CD14-positive monocyte (primary cell): ENCODE measurements around the gene SIPA1L3. TPM values are rescaled to one million over a fixed set of nuclear protein-coding genes. Genes with fewer than 3 reads are reported as not detected.

Source experiments
- DNase-seq, 3 donors: peaks; one replicate each; pipeline ENCODE4 v3.0.0-alpha.2; 2011 to 2022
- H2AFZ ChIP-seq: 2 replicates; pipeline ENCODE4 v1.6.0; 2012; ENCODE audit warnings: mild to moderate bottlenecking, low read depth, low read length, inconsistent platforms; ENCODE audit not compliant: insufficient read depth, poor library complexity, severe bottlenecking
- H3K27ac ChIP-seq, 2 donors: 1 replicate in 1 of 2; 2 replicates in 1 of 2; pipeline ENCODE4 v1.5.1; 2012 to 2013; ENCODE audit warnings: low read length in 2 of 2, control low read depth in 1 of 2, inconsistent platforms in 1 of 2, low read depth in 1 of 2, mild to moderate bottlenecking in 1 of 2
- H3K27me3 ChIP-seq, 2 donors: one replicate each; pipeline versions ENCODE4 v1.6.0 to v1.6.1; 2011 to 2013; ENCODE audit warnings: low read length in 2 of 2; ENCODE audit not compliant: control insufficient read depth in 2 of 2, insufficient read depth in 2 of 2
- H3K36me3 ChIP-seq, 2 donors: replicated peaks in 1 of 2; 1 replicate in 1 of 2; 2 replicates in 1 of 2; pipeline versions ENCODE4 v1.5.1 to v1.6.1; 2012 to 2013; ENCODE audit warnings: low read length in 2 of 2, control low read depth in 1 of 2, inconsistent platforms in 1 of 2, mild to moderate bottlenecking in 1 of 2; ENCODE audit not compliant: insufficient read depth in 2 of 2, control insufficient read depth in 1 of 2
- H3K4me1 ChIP-seq, 2 donors: 1 replicate in 1 of 2; 2 replicates in 1 of 2; pipeline versions ENCODE4 v1.5.1 to v1.6.1; 2012 to 2013; ENCODE audit warnings: low read length in 2 of 2, control low read depth in 1 of 2, inconsistent platforms in 1 of 2, mild to moderate bottlenecking in 1 of 2, moderate library complexity in 1 of 2; ENCODE audit not compliant: insufficient read depth in 2 of 2, control insufficient read depth in 1 of 2
- H3K4me2 ChIP-seq: replicated peaks from 2 replicates; pipeline ENCODE3; 2012; ENCODE audit warnings: low read length, moderate library complexity, mild to moderate bottlenecking; ENCODE audit not compliant: poor library complexity, severe bottlenecking; ENCODE audit errors: extremely low read depth
- H3K4me3 ChIP-seq, 3 experiments: fragments of 200-600 bp in 1 of 3; sonication (generic) in 1 of 3; replicated peaks in 1 of 3; 1 replicate in 2 of 3; 2 replicates in 1 of 3; pipeline ENCODE4 v1.5.1; 2011 to 2013; ENCODE audit warnings: low read length in 3 of 3, mild to moderate bottlenecking in 3 of 3, control low read depth in 2 of 3, low read depth in 2 of 3, inconsistent platforms in 1 of 3, moderate library complexity in 1 of 3
- H3K79me2 ChIP-seq: 2 replicates; pipeline ENCODE4 v1.6.0; 2012; ENCODE audit warnings: mild to moderate bottlenecking, control low read depth, inconsistent platforms, low read length, moderate library complexity; ENCODE audit not compliant: insufficient read depth
- H3K9ac ChIP-seq: 2 replicates; pipeline ENCODE4 v1.6.0; 2017; ENCODE audit warnings: low read length, mild to moderate bottlenecking; ENCODE audit not compliant: insufficient read depth, poor library complexity, severe bottlenecking
- H3K9me3 ChIP-seq, 2 donors: replicated peaks in 1 of 2; 1 replicate in 1 of 2; 2 replicates in 1 of 2; pipeline versions ENCODE4 v1.5.1 to v1.6.1; 2012 to 2013; ENCODE audit warnings: low read length in 2 of 2, control low read depth in 1 of 2; ENCODE audit not compliant: control insufficient read depth in 1 of 2, insufficient read depth in 1 of 2
- H4K20me1 ChIP-seq: 2 replicates; pipeline ENCODE4 v1.6.0; 2012; ENCODE audit warnings: mild to moderate bottlenecking, low read length, control low read depth, moderate library complexity; ENCODE audit not compliant: insufficient read depth
- H3K27ac Mint-ChIP-seq, 7 donors: one replicate each; pipeline ENCODE4 v1.8.0; 2020; ENCODE audit warnings: mild to moderate bottlenecking in 7 of 7, mixed read lengths in 7 of 7, moderate library complexity in 6 of 7, inconsistent platforms in 2 of 7
- H3K27me3 Mint-ChIP-seq, 3 donors: one replicate each; pipeline ENCODE4 v1.8.0; 2021 to 2022; ENCODE audit warnings: low read depth in 3 of 3, mild to moderate bottlenecking in 3 of 3, mixed read lengths in 3 of 3, moderate library complexity in 3 of 3, inconsistent platforms in 1 of 3
- H3K36me3 Mint-ChIP-seq, 2 donors: one replicate each; pipeline ENCODE4 v1.8.0; 2020; ENCODE audit warnings: mixed read lengths in 2 of 2, inconsistent platforms in 1 of 2, mild to moderate bottlenecking in 1 of 2
- H3K4me1 Mint-ChIP-seq: one replicate; pipeline ENCODE4 v1.8.0; 2020; ENCODE audit warnings: mild to moderate bottlenecking, mixed read lengths
- H3K4me3 Mint-ChIP-seq, 2 donors: one replicate each; pipeline ENCODE4 v1.8.0; 2020; ENCODE audit warnings: mild to moderate bottlenecking in 2 of 2, mixed read lengths in 2 of 2, moderate library complexity in 1 of 2
- H3K9me3 Mint-ChIP-seq, 7 donors: one replicate each; pipeline ENCODE4 v1.8.0; 2020 to 2022; ENCODE audit warnings: mixed read lengths in 7 of 7, mild to moderate bottlenecking in 6 of 7, moderate library complexity in 6 of 7, inconsistent platforms in 2 of 7
- CTCF ChIP-seq: fragments of 200-600 bp; IDR thresholded peaks from one replicate; pipeline ENCODE4 v1.8.0; 2022; ENCODE audit warnings: antibody characterized with exemption, mild to moderate bottlenecking
- WGBS: methylation state at CpG from one replicate; pipeline ENCODE4 v1.1.5; 2013; ENCODE audit warnings: missing lambda C conversion rate; ENCODE audit not compliant: insufficient coverage; 5-methylcytosine and 5-hydroxymethylcytosine counted together
- intact Hi-C, 2 donors: fragments of 100-400 bp; cut with micrococcal nuclease; formaldehyde crosslinking; loops; one replicate each; pipeline versions ENCODE4 v1.15.0 to v1.15.1; 2023
- polyA plus RNA-seq, 3 donors: library from polyadenylated mRNA; depleted of rRNA in 1 of 3; unstranded in 2 of 3; stranded (reverse) in 1 of 3; fragments of 300-500 nt in 2 of 3; fragments of >200 nt in 1 of 3; fragmentation: Illumina TruSeq in 2 of 3; gene quantifications; 1 replicate in 2 of 3; 2 replicates in 1 of 3; pipeline ENCODE4 v1.2.3, GENCODE V29; 2012 to 2021

Gene SIPA1L3
- polyA plus RNA-seq, 3 donors, result 0.55 to 4.5 (median 0.99) TPM

GRCh38 chr19:38139122-38139521, 232.1 kb downstream of the SIPA1L3 start:
- H3K27me3 Mint-ChIP-seq, result peaks cover 0 to 2% (median 0%) of the 10 kb centered on the region in 3 donors
- H3K36me3 Mint-ChIP-seq, result peaks cover 20 to 41% of the 10 kb centered on the region in 2 donors
- Histone ChIP-seq H3K4me1 (no peaks in the 10 kb centered on the region), H3K9me3 (no peaks in the 10 kb centered on the region), H3K4me3 (no peak overlapping the region), H4K20me1 (no peaks in the 10 kb centered on the region), H3K79me2 (no peaks in the 10 kb centered on the region), H3K27ac (no peak overlapping the region), H3K27me3 (no peaks in the 10 kb centered on the region), H3K9ac (no peak overlapping the region), H3K36me3 (peaks cover 3% of the 10 kb centered on the region in 2 donors), H2AFZ (no peak overlapping the region), H3K4me2 (no peak overlapping the region)
- no peak for DNase-seq
- H3K4me3 Mint-ChIP-seq, result no peak overlapping the region
- no peaks in the 10 kb centered on the region for H3K4me1 Mint-ChIP-seq
- H3K9me3 Mint-ChIP-seq, result peaks cover 0 to 2% (median 0%) of the 10 kb centered on the region in 7 donors
- intact Hi-C loops, result no loop called here
- no peak overlapping the region for H3K27ac Mint-ChIP-seq
- no peak for TF ChIP-seq CTCF
- 89% methylated on average over 4 of the region's 6 CpGs for WGBS

DNA sequence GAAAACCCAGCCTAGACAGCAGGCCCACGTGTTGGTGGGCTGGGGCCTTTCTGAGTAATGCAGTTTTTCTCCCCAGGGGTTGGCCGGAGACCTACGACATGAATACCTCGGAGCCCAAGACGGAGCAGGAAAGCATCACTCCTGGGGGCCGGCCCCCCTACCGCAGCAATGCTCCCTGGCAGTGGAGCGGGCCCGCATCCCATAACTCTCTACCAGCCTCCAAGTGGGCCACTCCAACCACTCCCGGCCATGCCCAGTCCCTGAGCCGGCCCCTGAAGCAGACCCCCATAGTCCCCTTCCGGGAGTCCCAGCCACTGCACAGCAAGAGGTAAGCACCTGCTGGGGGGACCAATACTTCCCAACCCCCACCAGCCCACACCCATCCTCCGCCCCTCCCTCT, 234.1 kb downstream of the SIPA1L3 start:
- DNase-seq, result no peak
- Histone ChIP-seq H3K9ac (no peak overlapping the region), H3K36me3 (peaks cover 5 to 9% of the 10 kb centered on the region in 2 donors), H3K27ac (no peak overlapping the region), H3K9me3 (no peaks in the 10 kb centered on the region), H4K20me1 (no peaks in the 10 kb centered on the region), H3K79me2 (no peaks in the 10 kb centered on the region), H3K4me2 (no peak overlapping the region), H3K27me3 (no peaks in the 10 kb centered on the region), H3K4me1 (no peaks in the 10 kb centered on the region), H3K4me3 (no peak overlapping the region), H2AFZ (no peak overlapping the region)
- no peak for TF ChIP-seq CTCF
- H3K4me1 Mint-ChIP-seq, result peaks cover 11% of the 10 kb centered on the region
- intact Hi-C loops, result no loop called here
- no peak overlapping the region for H3K27ac Mint-ChIP-seq
- peaks cover 25 to 53% of the 10 kb centered on the region in 2 donors for H3K36me3 Mint-ChIP-seq
- 98% methylated on average over 12 of the region's 13 CpGs for WGBS
- no peak overlapping the region for H3K4me3 Mint-ChIP-seq
- peaks cover 0 to 2% (median 0%) of the 10 kb centered on the region in 3 donors for H3K27me3 Mint-ChIP-seq
- peaks cover 0 to 2% (median 0%) of the 10 kb centered on the region in 7 donors for H3K9me3 Mint-ChIP-seq
